Frontal cortex (tissue), 4 donors: ENCODE data around the gene WNT2B. TPM values are rescaled to one million over a fixed set of nuclear protein-coding genes. Genes with fewer than 3 reads are reported as not detected.
"Not testable (repeated sequence)": the region's sequence is repeated elsewhere in the genome, so short reads cannot be mapped to it uniquely, and the experiment has no call there.

Experiments used
- DNase-seq, 2 donors: peaks; one replicate each; pipeline ENCODE4 v3.0.0; 2012; ENCODE audit warnings: low spot score in 2 of 2
- FAIRE-seq: peaks from 2 replicates; lab custom pipeline; 2012; peaks lifted over from hg19 to GRCh38; lab: Jason Lieb, UNC
- total RNA-seq: library from RNA; depleted of rRNA; stranded (reverse); fragments of >200 nt; gene quantifications from one replicate; pipeline ENCODE4 v1.2.3, GENCODE V29; 2014
- donor health status: control.
- donor health status: control.
- donor health status: control.

WNT2B gene
- 2.0 TPM for total RNA-seq

DNA sequence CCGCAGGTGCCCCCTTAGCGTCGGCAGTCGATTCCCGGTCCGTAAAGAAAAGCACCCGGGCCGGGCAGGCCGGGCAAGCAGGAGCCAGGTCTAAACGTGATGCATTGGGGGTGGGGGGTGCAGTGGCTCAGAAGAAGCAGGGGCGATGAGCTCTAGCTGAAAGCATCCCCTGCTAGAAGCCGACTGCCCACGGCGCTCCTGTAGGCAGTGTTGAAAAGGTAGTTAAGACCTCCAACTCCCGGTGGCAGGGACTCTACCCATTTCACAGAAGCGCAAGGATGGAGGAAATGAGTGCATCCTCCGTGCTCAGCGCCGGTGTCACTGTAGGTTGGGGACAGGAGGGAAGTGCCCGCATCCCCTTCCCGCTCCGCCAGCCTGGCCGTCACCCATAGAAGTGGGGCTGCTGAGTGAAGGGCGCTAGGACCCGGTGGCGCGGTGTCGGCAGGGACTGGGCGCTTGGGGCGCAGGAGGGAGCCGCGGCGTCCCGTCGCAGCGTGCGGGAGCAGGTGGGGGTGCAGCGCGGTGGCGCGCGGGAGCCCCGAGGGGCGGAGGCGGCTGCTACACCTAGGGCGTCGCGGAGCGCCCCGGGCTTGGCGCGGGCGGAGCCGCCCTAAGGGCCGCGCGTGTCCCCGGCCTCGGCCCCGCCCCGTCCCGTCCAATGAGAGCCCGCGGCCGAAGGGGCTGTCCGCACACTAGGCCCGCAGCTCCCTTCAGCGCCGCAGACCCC lies at the start of gene WNT2B:
Gene WNT2B (plus strand): TSS at position 688 of the 727 bp plus-strand sequence. CDS start 298 bp downstream, outside the sequence.
- DNase-seq, result peak in 1 of 2 donors; percentile 76

DNA sequence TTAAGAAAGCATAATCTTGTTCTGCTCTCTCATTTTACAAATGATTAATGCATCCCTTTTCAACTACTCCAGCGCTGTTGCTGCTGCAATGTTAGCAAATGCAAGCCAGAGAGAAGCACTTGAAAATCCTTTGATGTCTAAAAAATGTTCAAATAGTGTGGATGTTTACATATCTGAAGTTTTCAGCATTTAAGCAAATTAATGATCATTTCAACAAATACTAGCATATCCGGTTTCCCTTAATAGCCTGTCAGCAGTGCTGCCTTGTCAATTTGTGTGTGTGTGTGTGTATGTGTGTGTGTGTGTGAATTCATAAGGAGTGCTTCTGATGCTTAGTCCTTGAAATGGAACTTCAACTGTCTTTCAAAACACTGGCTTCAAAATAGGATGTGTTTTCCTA lies 48.1 kb upstream of the WNT2B start:
- no peak for DNase-seq
- FAIRE-seq, result no peak

More for the DNA sequence above, at the start of gene WNT2B:
- FAIRE-seq, result no peak

DNA sequence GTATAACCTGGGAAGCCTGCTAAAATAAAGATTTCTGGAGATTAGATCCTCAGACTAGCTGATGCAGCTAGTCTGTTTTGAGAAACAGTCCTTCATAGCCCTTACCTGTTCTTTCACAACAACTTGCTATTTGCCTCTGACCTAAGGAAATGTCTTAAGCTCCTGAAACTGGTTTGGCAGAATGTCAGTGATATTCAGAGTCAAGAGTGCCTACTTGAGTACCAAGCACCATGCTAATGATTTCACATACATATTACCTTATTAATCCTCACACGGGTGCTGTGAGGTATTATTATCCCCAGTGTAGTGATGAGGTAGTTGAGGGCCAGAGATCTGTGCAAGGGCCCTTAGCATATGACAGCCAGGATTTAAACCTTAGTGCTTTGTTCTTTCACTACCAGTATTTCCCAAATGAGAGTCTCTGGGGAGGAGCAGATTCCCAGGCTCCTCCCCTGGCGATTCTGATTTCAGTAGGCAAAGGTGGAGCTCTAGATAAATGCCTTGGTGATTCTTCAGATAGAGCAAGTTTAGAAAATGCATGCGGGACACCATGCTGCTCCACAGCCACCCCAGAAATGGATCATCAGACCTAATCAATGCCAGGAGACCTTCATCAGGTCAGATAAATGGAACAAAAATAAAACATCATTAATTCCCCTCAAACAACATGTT lies 47.4 kb upstream of the WNT2B start:
- FAIRE-seq (no peak), DNase-seq (no peak)

DNA sequence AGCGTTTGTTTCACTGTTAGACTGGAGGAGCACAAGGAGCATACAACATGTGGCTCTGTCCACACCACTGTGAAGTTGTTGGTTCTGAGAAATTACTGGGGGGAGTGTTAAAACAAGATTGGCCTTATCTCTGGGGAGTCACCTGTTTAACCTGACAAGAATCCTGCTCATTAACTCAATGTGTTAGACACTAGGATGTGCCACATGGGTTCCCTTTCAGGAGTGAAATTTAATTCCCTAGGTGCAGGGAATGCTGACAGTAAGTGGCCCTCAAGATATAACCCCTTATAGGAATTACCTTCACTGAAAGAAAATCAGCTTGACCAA lies 45.8 kb upstream of the WNT2B start:
- no peak for FAIRE-seq
- DNase-seq, result no peak

DNA sequence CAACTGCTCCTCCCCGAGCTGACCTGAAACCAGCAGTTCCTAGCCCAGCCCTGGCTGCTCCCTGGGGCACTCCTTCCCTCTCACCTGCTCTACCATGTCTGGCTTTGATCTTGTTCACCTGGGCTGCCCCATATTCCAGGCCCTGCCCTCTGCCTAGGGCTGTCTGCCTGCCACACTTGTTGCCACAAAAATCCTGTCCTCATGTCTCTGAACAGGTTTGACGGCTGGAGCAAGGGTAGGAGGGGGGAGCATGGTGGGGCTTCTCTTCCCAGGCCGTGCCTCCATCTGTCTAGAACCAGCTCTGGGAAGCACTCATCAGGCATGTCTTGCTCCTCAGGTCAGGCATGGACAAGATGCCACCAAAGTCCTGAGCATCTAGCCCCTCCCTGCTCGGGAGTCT lies 44.3 kb upstream of the WNT2B start:
- FAIRE-seq, result no peak
- DNase-seq, result no peak

DNA sequence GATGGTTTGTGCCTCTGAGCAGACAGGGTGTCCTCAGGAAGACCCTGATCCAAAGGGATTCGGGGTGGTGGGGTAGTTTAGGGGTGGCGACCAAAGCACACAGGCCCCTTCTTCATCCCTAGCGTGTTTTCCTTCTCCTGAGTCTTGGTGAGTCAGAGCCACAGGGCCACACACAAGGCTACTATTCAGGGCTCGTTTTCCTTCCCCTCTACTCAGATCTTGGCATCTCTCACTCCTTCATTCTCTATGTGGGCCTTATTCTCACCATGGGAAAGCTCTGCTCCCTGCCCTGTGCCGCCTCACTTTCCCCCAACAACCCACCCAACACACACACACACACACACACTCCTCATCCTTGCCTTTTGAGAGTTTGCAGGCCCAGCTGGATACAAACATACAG lies 43.6 kb upstream of the WNT2B start:
- DNase-seq (peak in 1 of 2 donors; percentile 12), FAIRE-seq (no peak)

DNA sequence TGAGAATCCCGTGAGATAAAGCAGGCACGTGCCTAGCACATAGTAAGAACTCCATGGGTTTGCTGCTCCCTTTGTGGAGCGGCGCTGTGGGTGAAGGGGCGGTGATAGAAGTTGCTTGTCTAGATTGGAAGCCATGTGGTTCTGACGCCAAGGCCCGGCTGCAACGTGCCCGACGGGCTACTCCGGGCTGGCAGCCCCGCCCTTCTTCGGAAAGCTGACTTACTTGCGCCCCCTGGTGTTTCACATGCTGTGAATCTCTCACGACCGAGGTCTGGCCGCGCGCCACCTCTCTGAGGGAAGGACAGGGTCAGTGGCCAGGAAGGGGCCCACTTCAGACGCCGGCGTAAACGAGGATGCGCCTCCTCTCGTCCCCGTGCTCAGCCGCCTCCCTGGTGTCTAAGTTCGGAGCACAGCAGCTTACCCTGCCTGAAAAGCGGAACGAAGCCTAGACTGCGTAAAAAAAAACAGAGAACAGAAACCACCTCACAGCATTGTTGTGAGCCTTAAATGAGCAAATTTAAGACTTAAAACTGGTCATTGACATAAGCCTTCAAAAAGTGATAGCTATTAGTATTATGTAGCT lies 42.6 kb upstream of the WNT2B start:
- FAIRE-seq, result no peak

DNA sequence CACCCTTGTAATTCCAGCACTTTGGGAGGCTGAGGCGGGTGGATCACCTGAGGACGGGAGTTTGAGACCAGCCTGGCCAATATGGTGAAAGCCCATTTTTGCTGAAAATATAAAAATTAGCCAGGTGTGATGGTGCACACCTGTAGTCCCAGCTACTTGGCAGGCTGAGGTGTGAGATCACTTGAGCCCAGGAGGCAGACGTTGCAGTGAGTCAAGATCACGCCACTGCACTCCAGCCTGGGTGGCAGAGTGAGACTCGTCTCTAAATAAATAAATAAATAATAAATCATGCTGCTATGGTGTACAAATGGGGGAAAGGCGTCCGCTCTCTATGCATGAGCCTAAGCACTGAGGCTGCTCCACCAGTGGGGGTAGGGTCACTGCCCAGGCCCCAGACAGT lies 38.4 kb upstream of the WNT2B start:
- not testable (repeated sequence) for FAIRE-seq, DNase-seq

More for the DNA sequence above, 42.6 kb upstream of the WNT2B start:
- peak; percentile 38 to 77 for DNase-seq

DNA sequence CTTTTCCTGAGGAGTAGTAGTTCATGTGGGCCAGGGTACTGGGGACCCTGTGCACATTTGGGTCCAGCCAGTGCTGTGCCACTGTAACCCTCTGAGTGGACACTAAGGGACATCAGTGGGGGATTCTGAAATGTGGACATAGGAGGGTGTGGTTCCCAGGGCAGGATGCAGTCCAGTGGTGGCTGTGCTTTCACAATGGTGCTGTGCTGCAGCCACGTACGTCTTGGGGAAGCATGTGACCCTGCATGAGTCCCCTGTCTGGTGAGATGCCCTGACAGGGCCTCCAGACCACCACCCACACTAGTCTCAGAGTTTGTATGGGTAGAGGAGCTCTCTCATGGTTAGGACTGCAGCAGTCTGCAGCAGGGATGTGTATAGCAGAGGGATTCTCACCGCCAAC lies 37.8 kb upstream of the WNT2B start:
- FAIRE-seq, result no peak
- DNase-seq, result no peak

DNA sequence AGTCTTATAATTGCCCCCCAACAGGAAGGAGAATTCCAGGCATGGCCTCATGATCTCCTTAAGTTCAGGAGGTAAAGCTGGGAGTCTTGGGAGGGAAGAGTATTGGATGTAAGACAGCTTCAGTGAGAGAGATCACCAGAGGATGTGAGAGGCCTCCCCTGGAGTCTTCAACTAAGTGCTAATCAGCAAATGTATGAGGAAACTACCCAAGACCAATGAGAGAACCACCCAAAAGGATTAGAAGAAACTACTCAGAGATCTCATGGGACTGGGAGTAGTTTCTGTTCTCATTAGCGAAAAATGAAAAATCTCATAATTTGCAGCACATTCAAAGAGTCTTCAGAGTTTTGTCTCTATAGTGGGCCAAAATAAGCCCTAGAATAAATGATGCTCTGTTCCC lies 36.6 kb upstream of the WNT2B start:
- FAIRE-seq (no peak), DNase-seq (no peak)

DNA sequence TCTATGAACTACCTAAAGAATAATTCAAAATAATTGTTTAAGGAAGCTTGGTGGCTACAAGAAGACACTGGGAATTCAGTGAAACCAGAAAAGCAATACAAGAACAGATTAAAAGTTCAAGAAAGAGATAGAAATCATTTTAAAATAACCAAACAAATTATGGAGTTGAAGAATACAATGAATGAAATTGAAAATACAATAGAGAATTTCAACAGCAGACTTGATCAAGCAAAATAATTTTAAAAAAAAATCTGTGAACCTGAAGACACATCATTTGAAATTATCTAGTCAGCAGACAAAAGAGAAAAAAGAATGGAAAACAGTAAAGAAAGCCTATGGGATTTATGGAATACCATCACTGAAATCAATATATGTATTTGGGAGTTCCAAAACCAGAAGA lies 31.2 kb upstream of the WNT2B start:
- DNase-seq, result no peak
- no peak for FAIRE-seq

DNA sequence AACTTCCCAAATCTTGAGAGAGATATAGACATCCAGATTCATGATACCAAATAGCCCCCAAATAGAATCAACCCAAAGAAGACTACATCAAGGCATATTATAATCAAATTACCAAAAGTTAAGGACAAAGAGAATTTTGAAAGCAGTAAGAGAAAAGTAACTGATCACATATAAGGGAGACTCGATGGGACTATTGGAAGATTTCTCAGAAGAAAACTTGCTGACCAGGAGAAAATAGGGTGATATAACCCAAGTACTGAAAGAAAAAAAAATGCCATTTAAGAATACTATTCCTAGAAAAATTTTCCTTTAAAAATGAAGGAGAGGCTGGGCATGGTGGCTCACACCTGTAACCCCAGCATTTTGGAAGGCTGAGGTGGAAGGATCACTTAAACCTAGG lies 30.5 kb upstream of the WNT2B start:
- DNase-seq (no peak), FAIRE-seq (no peak)

DNA sequence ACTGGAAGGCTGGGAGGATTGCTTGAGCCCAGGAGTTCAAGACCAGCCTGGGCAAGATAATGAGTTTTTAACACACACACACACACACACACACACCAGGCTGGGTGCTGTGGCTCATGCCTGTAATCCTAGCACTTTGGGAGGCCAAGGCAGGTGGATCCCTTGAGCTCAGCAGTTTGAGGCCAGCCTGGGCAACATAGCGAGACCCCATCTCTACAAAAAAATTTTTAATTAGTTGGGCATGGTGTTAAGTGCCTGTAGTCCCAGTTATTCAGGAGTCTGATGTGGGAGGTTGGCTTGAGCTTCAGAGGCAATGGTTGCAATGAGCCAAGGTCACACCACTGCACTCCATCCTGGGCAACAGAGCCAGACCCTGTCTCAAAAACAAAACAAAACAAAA lies 22.7 kb upstream of the WNT2B start:
- not testable (repeated sequence) for DNase-seq, FAIRE-seq

DNA sequence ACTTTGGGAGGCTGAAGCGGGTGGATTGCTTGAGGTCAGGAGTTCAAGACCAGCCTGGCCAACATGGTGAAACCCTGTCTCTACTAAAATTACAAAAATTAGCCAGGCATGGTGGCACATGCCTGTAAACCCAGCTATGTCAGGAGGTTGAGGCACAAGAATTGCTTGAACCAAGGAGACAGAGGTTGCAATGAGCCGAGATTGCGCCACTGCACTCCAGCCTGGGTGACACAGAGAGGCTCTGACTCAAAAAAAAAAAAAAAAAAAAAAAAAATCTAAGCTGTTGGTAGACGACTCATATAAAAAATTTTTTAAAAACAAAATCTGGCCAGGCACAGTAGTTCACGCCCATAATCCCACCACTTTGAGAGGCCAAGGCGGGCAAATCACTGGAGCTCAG lies 21.1 kb upstream of the WNT2B start:
- DNase-seq, FAIRE-seq: not testable (repeated sequence)

DNA sequence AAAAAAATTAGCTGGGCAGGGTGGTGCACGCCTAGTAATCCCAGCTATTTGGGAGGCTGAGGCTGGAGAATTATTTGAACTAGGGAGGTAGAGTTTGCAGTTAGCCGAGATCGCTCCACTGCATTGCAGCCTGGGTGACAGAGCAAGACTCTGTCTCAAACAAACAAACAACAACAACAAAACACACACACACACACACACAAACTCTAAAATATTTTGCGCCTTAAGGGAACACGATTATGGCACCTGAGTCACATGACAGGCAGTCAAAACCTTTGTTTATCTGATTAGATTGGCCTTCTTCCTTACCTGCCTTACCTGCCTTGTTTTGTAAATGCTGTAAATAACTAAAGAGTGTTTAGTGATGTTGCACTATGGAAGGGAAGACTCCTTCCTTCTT lies 20.6 kb upstream of the WNT2B start:
- no peak for DNase-seq
- FAIRE-seq, result no peak

DNA sequence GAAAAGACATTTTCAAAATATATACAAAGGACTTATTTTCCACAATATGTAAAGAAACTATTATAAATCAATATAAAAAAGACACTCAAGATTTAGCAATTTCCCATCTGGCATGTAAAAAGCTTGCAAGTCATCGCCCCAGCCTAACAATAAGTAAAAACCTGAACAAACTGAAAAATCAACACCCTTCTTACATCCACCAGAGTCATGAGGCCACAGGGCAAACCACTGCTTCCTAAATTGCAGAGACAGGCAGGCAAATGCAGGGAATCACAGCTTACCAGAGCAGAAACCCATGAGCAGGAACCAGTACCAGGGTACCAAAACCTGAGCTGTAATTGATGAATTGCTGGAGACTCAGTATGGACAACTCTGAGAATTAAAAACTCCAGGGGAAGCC lies 16.7 kb upstream of the WNT2B start:
- FAIRE-seq (no peak), DNase-seq (no peak)

DNA sequence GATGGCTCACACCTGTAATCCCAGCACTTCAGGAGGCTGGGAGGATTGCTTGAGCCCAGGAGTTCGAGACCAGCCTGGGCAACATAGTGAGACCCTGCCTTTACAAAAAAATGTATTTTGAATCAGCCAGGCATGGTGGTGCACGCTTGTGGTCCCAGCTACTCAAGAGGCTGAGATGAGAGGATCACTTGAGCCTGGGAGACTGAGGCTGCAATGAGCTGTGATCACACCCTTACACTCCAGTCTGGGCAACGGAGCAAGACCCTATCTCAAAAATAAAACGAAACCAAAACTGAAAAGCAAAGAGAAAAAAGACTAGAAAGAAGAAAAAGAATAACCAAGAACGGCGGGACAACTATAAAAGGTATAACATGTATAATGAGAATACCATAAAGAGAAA lies 15.4 kb upstream of the WNT2B start:
- no peak for DNase-seq
- FAIRE-seq, result no peak

DNA sequence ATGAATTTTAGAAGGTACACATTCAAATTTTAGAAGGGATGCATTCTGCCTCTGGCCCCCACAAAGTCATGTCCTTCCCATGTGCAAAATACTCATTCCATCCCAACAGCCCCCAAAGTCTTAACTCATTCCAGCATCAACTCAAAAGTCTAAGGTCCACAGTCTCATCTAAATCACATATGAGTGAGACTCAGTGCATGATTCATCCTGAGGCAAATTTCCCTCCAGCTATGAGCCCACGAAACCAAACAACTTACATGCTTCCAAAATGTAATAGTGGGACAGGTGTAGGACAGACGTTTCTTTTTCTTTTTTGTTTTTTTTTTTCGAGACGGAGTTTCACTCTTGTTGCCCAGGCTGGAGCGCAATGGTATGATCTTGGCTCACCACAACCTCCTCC lies 12.5 kb upstream of the WNT2B start:
- FAIRE-seq, result no peak
- no peak for DNase-seq

DNA sequence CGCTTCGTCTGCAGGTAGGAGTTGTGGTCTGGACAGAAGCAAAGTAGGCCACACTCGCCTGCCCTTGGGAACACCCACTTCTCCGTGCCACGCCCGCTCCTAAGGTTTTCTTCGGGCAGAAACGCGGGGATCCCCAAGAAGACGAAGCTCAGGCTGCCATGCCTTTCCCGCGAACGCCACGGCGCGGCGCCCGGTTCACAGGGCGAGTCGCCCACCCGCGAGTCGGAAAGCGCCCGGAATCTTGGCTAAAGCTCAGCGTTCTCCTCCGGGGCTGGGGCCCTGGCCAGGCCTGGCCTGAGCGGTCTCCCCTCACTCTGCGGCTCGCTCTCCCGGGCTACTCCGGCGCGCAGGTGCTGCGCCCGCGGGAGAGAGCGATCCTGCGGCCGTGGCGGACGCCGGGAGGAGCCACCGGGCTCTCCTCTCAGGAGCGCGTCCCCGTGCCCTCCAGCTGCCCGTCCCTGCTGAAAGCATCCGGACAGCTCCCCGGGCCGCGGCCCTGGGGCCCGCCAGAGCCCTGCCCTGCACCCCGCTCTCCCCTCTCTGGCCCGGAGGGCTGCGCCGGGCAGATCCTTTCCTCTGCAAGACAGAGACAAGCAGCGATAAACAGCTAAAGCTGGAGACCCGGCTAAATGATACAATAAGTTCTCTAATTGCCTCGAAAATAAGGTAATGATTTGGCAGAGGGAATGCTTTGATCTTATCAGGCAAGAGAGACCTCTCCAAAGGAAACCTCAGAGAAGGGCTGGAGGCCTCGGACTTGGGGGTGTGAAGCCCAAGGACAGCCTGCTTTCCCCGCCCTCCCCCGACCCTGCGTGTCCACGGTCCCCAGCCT lies 6.7 kb upstream of the WNT2B start:
- DNase-seq, result peak; percentile 67 to 76
- no peak for FAIRE-seq

DNA sequence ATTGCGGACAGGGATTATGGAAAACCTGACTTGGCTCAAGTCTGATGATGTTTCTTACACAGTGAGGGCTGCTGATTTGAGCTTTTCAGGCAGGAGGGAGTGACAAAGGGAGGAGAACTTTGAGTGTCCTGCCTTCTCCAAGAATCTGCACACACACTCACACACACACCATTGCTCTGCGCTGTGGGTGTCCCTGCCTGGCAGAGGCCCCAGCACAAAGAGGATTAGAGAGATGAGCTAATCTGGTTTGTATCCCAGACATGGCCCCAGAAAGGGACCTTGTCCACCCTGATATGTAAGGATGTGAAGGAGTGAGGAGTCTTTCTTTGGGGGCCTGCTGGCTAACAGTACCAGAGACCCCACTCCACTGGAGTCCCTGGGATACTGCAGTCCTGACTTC lies 5.9 kb upstream of the WNT2B start:
- no peak for FAIRE-seq
- no peak for DNase-seq
